HepG2 (cell line): Measurements from ENCODE around the gene MGLL. TPM values are rescaled to one million over a fixed set of nuclear protein-coding genes. Genes with fewer than 3 reads are reported as not detected.

ENCODE experiments used
- AGO2 ChIP-seq: fragments of 200-400 bp; formaldehyde crosslinking; optimal IDR thresholded peaks from 2 replicates; pipeline ENCODE3; 2017; ENCODE audit warnings: mild to moderate bottlenecking, low read depth, low read length, moderate library complexity
- CCDC6 ChIP-seq: sonication (generic); formaldehyde crosslinking; IDR thresholded peaks from 2 replicates; pipeline ENCODE4 v1.8.1; 2022; ENCODE audit warnings: mild to moderate bottlenecking, missing genetic modification reagents, moderate library complexity
- DR1 ChIP-seq: sonication (generic); formaldehyde crosslinking; IDR thresholded peaks from 2 replicates; pipeline ENCODE4 v1.8.0; 2021; ENCODE audit warnings: mild to moderate bottlenecking, missing genetic modification reagents, inconsistent platforms
- GABPB1 ChIP-seq: IDR thresholded peaks from 2 replicates; pipeline ENCODE4 v1.6.1; 2016; ENCODE audit warnings: mild to moderate bottlenecking, missing genetic modification reagents, moderate library complexity, missing compliant biosample characterization
- HNRNPLL ChIP-seq: fragments of 200-400 bp; formaldehyde crosslinking; IDR thresholded peaks from 2 replicates; pipeline ENCODE4 v1.6.1; 2017; ENCODE audit warnings: mild to moderate bottlenecking, low read depth, low read length; ENCODE audit not compliant: poor library complexity, severe bottlenecking
- HNRNPUL1 ChIP-seq: fragments of 200-400 bp; formaldehyde crosslinking; IDR thresholded peaks from 2 replicates; pipeline ENCODE4 v1.6.1; 2017; ENCODE audit warnings: low read depth, mild to moderate bottlenecking, low read length, moderate library complexity
- HOXA3 ChIP-seq: sonication (generic); formaldehyde crosslinking; IDR thresholded peaks from 2 replicates; pipeline ENCODE4 v1.5.0; 2020; ENCODE audit warnings: missing genetic modification reagents
- MEIS2 ChIP-seq: sonication (generic); formaldehyde crosslinking; IDR thresholded peaks from 2 replicates; pipeline ENCODE4 v1.9.0; 2021; ENCODE audit warnings: mild to moderate bottlenecking, missing genetic modification reagents
- NKX3-1 ChIP-seq: sonication (generic); formaldehyde crosslinking; IDR thresholded peaks from 2 replicates; pipeline ENCODE4 v1.5.0; 2020; ENCODE audit warnings: missing genetic modification reagents
- NONO ChIP-seq, 2 experiments: fragments of 450-650 bp in 1 of 2; sonication (generic) in 1 of 2; formaldehyde crosslinking in 1 of 2; IDR thresholded peaks in 1 of 2; conservative IDR thresholded peaks in 1 of 2; 2 replicates each; pipeline versions ENCODE4 v1.6.1 to v1.8.0; 2017 to 2022; ENCODE audit warnings: mild to moderate bottlenecking in 1 of 2, missing genetic modification reagents in 1 of 2, moderate library complexity in 1 of 2
- PCBP2 ChIP-seq: fragments of 200-400 bp; formaldehyde crosslinking; optimal IDR thresholded peaks from 2 replicates; pipeline ENCODE3; 2018; ENCODE audit warnings: low read length, low read depth; ENCODE audit not compliant: poor library complexity, severe bottlenecking
- RBM39 ChIP-seq: fragments of 200-400 bp; formaldehyde crosslinking; IDR thresholded peaks from one replicate; pipeline ENCODE4 v1.6.1; 2018; ENCODE audit warnings: antibody characterized with exemption, mild to moderate bottlenecking, low read depth, low read length; ENCODE audit not compliant: poor library complexity, severe bottlenecking
- RFXANK ChIP-seq: IDR thresholded peaks from 2 replicates; pipeline ENCODE4 v1.6.1; 2016
- SATB2 ChIP-seq: sonication (generic); formaldehyde crosslinking; IDR thresholded peaks from 2 replicates; pipeline ENCODE4 v1.5.0; 2020; ENCODE audit warnings: missing genetic modification reagents
- STAT5B ChIP-seq: sonication (generic); formaldehyde crosslinking; IDR thresholded peaks from 2 replicates; pipeline ENCODE4 v1.4.0; 2020; ENCODE audit warnings: missing genetic modification reagents
- TAF15 ChIP-seq: fragments of 200-400 bp; formaldehyde crosslinking; IDR thresholded peaks from one replicate; pipeline ENCODE4 v1.6.1; 2018; ENCODE audit warnings: mild to moderate bottlenecking, low read depth, low read length; ENCODE audit not compliant: poor library complexity, severe bottlenecking
- ZC3H13 ChIP-seq: sonication (generic); formaldehyde crosslinking; IDR thresholded peaks from 2 replicates; pipeline ENCODE4 v1.8.1; 2023; ENCODE audit warnings: mild to moderate bottlenecking, missing genetic modification reagents, moderate library complexity
- ZNF34 ChIP-seq: sonication (generic); formaldehyde crosslinking; IDR thresholded peaks from 2 replicates; pipeline ENCODE4 v1.4.0; 2020; ENCODE audit warnings: mild to moderate bottlenecking, missing genetic modification reagents, borderline replicate concordance
- ZNF549 ChIP-seq: sonication (generic); formaldehyde crosslinking; IDR thresholded peaks from 2 replicates; pipeline ENCODE4 v1.5.0; 2020; ENCODE audit warnings: missing genetic modification reagents
- polyA plus RNA-seq, 8 experiments: library from polyadenylated mRNA; depleted of rRNA in 3 of 8; stranded (reverse) in 7 of 8; unstranded in 1 of 8; fragments of >200 nt; fragmentation: Illumina TruSeq in 4 of 8; extraction: Trizol in 4 of 8; gene quantifications; 2 replicates each; pipeline versions ENCODE4 v1.2.1 to v1.2.3, GENCODE V29; 2011 to 2016; ENCODE audit warnings: low read depth in 4 of 8, missing spikeins in 1 of 8, mixed read lengths in 1 of 8; ENCODE audit not compliant: insufficient read depth in 1 of 8
- total RNA-seq, 5 experiments: library from RNA; depleted of rRNA; stranded (reverse); fragments of >200 nt; fragmentation: Illumina TruSeq; extraction: Trizol; gene quantifications; 2 replicates each; pipeline ENCODE4 v1.2.3, GENCODE V29; 2016; ENCODE audit warnings: low read depth in 1 of 5
- TF ChIP-seq, protein P1 (sequence below): IDR thresholded peaks from 2 replicates; pipeline ENCODE4 v1.6.1; 2016; ENCODE audit warnings: mild to moderate bottlenecking
- TF ChIP-seq, protein P2 (sequence below): sonication (generic); formaldehyde crosslinking; conservative IDR thresholded peaks from 2 replicates; pipeline ENCODE4 v1.4.0; 2020; ENCODE audit warnings: mild to moderate bottlenecking, missing genetic modification reagents, moderate library complexity
- TF ChIP-seq, protein P3 (sequence below): sonication (generic); formaldehyde crosslinking; IDR thresholded peaks from 2 replicates; pipeline ENCODE4 v1.5.0; 2020; ENCODE audit warnings: missing genetic modification reagents
- TF ChIP-seq, protein P4 (sequence below): IDR thresholded peaks from 2 replicates; pipeline ENCODE4 v1.6.1; 2016; ENCODE audit warnings: mild to moderate bottlenecking, missing biosample characterization, missing genetic modification reagents

The MGLL gene
- total and polyA plus RNA-seq, 2 of the 13 experiments (the other 11 are each of a cell fraction or from before 2014, with no cell fraction given): not detected

DNA sequence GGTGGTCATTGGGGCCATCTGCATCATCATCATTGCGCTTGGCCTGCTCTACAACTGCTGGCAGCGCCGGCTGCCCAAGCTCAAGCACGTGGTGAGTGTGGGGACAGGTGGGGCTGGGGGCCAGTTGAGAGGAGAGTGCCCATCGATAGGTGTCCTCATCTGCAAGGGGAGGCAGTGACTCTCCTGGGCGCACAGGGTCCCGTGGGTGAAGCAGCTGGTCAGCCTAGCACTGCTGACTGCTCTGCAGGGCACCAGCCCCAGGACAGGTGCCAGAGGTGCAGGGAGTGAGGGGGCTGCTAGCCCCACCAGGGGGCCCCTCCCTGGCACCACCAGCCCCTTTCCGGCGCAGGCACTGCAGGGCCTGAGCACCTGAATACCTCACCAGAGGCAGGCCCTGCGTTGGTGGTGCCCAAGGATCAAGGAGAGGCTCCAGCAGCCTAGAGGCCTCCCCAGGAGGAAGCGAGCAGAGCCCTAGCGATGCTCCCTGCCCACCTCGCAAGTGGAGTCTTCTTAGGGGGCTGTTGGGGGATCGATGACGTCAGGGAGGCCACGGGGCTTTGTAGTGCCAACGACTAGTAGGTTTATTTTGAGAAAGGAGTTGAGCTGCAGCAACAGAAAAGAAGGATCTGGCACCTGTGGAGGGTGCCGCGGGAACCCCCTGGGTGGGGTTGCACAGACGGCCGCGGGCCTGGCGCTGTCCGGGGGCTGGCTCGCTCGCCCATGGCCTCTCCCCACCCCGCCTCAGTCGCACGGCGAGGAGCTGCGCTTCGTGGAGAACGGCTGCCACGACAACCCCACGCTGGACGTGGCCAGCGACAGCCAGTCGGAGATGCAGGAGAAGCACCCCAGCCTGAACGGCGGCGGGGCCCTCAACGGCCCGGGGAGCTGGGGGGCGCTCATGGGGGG lies 150.5 kb downstream of the MGLL start (continued):
- TF ChIP-seq ZC3H13 (CRISPR knock-in tag): no peak
- TF ChIP-seq NONO (IDR thresholded peaks at IDR 0.05): no peak
- TF ChIP-seq NONO (CRISPR knock-in tag; conservative IDR thresholded peaks at IDR 0.05): no peak
- no peak for TF ChIP-seq SATB2 (CRISPR knock-in tag)
- no peak for TF ChIP-seq STAT5B (CRISPR knock-in tag)
- peak; percentile 0 for TF ChIP-seq HNRNPLL
- TF ChIP-seq DR1 (CRISPR knock-in tag): no peak
- TF ChIP-seq PCBP2: no peak
- 0 out of 2 replicates have a peak, but pooled peaks have one; percentile 0 for TF ChIP-seq GABPB1 (CRISPR knock-in tag)
- TF ChIP-seq NKX3-1 (CRISPR knock-in tag): no peak
- TF ChIP-seq TAF15: no peak
- TF ChIP-seq MEIS2 (CRISPR knock-in tag): no peak
- TF ChIP-seq RFXANK (CRISPR knock-in tag): no peak
- TF ChIP-seq, protein P1, sequence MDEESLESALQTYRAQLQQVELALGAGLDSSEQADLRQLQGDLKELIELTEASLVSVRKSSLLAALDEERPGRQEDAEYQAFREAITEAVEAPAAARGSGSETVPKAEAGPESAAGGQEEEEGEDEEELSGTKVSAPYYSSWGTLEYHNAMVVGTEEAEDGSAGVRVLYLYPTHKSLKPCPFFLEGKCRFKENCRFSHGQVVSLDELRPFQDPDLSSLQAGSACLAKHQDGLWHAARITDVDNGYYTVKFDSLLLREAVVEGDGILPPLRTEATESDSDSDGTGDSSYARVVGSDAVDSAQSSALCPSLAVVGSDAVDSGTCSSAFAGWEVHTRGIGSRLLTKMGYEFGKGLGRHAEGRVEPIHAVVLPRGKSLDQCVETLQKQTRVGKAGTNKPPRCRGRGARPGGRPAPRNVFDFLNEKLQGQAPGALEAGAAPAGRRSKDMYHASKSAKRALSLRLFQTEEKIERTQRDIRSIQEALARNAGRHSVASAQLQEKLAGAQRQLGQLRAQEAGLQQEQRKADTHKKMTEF (CRISPR knock-in tag): no peak
- TF ChIP-seq HOXA3 (CRISPR knock-in tag): 0 out of 2 replicates have a peak, but pooled peaks have one; percentile 10
- peak; percentile 16 for TF ChIP-seq RBM39
- no peak for TF ChIP-seq ZNF549
- TF ChIP-seq, protein P2, sequence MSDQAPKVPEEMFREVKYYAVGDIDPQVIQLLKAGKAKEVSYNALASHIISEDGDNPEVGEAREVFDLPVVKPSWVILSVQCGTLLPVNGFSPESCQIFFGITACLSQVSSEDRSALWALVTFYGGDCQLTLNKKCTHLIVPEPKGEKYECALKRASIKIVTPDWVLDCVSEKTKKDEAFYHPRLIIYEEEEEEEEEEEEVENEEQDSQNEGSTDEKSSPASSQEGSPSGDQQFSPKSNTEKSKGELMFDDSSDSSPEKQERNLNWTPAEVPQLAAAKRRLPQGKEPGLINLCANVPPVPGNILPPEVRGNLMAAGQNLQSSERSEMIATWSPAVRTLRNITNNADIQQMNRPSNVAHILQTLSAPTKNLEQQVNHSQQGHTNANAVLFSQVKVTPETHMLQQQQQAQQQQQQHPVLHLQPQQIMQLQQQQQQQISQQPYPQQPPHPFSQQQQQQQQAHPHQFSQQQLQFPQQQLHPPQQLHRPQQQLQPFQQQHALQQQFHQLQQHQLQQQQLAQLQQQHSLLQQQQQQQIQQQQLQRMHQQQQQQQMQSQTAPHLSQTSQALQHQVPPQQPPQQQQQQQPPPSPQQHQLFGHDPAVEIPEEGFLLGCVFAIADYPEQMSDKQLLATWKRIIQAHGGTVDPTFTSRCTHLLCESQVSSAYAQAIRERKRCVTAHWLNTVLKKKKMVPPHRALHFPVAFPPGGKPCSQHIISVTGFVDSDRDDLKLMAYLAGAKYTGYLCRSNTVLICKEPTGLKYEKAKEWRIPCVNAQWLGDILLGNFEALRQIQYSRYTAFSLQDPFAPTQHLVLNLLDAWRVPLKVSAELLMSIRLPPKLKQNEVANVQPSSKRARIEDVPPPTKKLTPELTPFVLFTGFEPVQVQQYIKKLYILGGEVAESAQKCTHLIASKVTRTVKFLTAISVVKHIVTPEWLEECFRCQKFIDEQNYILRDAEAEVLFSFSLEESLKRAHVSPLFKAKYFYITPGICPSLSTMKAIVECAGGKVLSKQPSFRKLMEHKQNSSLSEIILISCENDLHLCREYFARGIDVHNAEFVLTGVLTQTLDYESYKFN (CRISPR knock-in tag): no peak
- TF ChIP-seq AGO2: peak; percentile 83
- no peak for TF ChIP-seq CCDC6 (CRISPR knock-in tag)
- TF ChIP-seq, protein P3, sequence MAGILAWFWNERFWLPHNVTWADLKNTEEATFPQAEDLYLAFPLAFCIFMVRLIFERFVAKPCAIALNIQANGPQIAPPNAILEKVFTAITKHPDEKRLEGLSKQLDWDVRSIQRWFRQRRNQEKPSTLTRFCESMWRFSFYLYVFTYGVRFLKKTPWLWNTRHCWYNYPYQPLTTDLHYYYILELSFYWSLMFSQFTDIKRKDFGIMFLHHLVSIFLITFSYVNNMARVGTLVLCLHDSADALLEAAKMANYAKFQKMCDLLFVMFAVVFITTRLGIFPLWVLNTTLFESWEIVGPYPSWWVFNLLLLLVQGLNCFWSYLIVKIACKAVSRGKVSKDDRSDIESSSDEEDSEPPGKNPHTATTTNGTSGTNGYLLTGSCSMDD (CRISPR knock-in tag): no peak
- TF ChIP-seq HNRNPUL1: no peak
- TF ChIP-seq ZNF34 (CRISPR knock-in tag): no peak
- TF ChIP-seq, protein P4, sequence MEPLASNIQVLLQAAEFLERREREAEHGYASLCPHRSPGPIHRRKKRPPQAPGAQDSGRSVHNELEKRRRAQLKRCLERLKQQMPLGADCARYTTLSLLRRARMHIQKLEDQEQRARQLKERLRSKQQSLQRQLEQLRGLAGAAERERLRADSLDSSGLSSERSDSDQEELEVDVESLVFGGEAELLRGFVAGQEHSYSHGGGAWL (CRISPR knock-in tag): no peak
